C1 segment of cervical spinal cord (tissue), 14 donors: ENCODE results near the gene ACY1.
A peak's percentile ranks its signal among the peaks of the same experiment; 100 is the strongest.

Experiments used
- DNase-seq, 14 donors: peaks; one replicate each; lab custom pipeline; 2025; lab: John Stamatoyannopoulos, UW

Gene ACY1

DNA sequence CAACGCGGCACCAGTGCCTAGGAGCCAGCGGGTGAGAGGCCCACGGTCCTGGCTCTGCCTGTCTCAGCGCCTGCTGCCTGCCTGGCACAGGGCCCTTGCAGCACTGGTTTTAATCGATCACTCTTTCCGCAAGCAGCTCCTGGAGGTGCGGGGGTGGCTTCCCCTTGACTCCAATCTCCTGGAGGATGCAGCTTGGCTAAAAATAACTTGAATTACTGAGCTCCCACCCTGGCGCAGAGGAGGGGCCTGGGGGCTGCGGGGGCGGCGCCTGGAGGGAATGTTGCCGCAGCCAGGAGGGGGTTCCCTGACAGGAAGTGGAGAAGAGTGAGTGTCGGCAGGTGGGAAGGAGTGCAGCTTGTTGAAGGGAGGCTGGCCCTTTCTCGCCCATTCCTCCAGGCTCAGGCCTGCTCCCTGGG lies 22.2 kb downstream of the ACY1 start:
- no peak for DNase-seq

DNA sequence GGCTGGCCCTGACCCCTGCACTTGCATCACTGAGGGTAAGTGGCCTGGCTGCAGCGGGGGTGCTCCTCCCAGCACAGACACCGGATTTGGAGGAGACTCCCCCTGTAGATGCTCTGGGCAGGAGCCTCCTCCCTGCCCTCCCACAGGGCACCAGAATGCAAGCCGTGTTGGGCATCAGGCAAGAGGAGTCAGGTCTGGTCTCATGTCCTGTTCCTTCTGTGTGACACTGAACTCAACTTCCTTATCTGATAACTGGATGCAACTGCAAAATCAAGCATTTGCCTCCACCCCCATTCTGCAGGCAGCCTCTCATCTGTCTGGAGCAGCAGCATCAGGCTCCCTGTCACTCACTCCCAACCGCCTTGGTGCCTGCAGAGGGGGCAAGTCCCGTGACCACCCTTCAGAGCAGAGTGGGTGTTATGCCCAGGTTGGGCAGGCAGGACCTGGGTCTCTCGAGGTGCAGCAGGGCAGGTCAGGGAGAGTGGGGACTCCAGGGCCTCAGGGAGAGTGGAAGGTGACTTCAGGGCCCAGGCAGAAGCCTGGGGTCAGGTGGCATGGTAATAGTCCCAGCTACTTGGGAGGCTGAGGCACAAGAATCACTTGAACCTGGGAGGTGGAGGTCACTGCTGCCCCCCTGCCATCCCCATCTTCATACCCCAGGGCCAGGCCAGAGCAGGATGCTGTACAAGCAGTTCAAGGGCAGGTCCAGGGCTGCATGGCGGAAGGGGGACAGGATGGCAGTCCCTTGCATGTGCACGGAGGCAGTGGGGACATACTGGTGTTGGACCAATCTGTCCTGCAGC lies 22.9 kb downstream of the ACY1 start:
- peak in 1 of 14 donors; percentile 25 for DNase-seq

- no peak for DNase-seq
Measured at GRCh38 chr3:52006820-52007133, 23.4 kb downstream of the ACY1 start.

DNA sequence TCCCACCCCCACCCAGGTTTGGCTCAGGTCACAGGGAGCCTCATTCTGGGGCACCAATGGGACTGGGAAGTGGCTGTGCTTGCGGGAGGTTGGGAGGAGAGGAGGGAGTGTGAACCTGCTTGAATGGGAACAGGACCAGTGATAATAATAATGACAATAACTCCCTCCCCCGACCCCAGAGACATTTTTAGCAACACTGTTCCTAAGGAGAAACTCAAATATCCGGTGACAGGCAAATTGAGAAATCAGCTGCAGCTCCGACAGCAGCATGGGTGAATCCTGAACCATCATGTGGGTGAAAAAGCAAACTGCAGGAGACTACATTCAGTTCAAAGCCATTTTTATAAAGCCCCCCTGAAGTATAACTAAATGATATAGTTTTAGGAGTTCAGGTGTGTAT lies 24.0 kb downstream of the ACY1 start:
- DNase-seq, result no peak

DNA sequence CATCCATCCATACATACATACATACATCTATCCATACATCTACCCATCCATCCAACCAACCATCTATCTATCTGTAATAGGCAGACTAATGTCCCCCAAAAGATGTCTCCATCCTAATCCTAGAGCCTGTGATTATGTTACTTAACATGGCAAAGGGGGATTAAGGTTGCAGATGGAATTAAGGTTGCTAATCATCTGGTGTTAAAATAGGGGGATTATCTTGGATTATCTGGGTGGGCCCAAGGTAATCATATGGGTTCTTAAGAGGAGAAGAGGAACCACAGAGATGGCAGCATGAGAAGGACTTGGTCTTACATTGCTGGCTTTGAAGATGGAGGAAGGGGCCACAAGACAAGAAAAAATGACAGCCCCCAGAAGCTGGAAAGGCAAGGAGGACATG lies 27.1 kb downstream of the ACY1 start:
- DNase-seq, result no peak

DNA sequence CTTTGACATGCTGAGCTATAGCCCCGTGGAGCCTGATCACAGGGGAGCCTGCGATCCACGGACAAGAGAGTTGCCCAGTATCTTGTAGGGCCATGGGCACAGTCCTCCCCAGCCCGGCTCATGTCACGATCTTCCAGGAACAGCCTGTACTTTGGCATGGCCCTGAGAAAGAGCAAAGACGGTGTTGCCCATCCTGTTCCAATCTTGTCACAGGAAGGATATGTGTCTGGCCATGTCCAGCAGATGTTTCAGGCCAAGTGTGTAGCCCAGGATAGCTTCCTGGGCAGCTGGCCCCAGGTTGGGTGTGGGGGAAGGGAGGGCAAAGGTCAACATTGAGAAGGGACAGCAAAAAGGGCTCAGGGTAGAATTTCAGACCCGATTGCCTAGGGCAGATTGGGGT lies 29.4 kb downstream of the ACY1 start:
- no peak for DNase-seq

GRCh38 chr3:52013802-52014598 lies 30.7 kb downstream of the ACY1 start:
- DNase-seq, result no peak

GRCh38 chr3:52014613-52015012 lies 31.3 kb downstream of the ACY1 start:
- no peak for DNase-seq

GRCh38 chr3:52015438-52016228 lies 32.3 kb downstream of the ACY1 start:
- DNase-seq, result peak in 1 of 14 donors; percentile 76

GRCh38 chr3:52017586-52017985 lies 34.3 kb downstream of the ACY1 start:
- DNase-seq, result peak in 1 of 14 donors; percentile 39

GRCh38 chr3:52018319-52019000 lies 35.1 kb downstream of the ACY1 start:
- no peak for DNase-seq

DNA sequence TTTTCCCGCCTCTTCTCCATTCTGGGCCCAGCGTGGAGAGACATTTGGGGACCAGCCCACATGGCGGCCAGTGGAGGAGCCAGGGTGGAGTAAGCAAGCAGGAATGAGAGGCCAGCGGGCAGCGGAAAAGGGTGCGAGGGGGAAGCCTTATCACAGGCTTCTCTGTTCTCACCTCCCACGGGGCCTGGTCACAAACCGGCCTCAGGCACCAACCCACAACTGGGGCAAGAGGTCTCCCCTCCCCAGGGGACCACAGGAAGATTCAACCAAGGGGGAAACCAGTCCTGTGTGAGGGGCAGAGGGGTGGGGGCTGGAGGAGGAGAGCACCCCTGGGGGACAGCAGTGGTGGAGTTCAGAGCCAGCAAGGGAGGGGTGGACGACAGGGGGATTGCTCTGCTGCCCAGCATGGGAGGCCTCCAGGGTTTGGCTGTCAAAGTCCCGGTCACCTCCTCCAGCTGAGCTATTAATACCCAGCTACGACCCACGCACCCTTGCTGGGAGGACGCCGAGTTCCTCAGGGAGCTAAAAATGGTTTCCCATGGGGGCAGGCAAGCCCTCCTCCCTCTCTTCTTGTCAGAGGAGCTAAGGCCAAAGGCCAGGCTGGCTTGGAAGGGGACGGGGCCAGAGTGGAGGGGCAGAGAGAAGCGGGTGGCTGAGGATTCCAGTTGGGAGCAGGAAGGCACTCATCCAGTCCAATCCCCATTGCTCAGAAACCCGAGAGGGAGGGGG lies 36.2 kb downstream of the ACY1 start:
- DNase-seq, result no peak

DNA sequence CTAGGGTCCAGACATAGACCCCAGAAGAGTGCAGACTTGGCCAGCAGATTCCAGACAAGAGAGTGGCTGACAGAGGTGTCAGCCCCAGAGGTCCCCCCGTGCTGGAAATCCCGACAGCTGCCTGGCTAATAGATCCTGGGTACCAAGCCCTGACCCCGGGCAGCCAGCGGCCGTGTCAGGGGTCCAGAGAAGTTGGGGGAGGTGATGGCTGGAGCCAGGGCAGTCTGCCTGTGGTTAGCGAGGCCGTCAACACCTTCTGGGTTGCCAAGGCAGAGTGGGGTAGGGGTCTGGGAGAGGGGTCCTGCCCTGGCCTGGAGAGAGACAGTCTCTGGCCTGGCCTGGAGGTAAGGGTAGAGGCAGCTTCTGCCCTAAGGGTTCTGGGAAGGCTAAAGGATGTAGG lies 37.5 kb downstream of the ACY1 start:
- no peak for DNase-seq

- DNase-seq, result peak in 1 of 14 donors; percentile 17
Measured at GRCh38 chr3:52021489-52022268, 38.3 kb downstream of the ACY1 start.

DNA sequence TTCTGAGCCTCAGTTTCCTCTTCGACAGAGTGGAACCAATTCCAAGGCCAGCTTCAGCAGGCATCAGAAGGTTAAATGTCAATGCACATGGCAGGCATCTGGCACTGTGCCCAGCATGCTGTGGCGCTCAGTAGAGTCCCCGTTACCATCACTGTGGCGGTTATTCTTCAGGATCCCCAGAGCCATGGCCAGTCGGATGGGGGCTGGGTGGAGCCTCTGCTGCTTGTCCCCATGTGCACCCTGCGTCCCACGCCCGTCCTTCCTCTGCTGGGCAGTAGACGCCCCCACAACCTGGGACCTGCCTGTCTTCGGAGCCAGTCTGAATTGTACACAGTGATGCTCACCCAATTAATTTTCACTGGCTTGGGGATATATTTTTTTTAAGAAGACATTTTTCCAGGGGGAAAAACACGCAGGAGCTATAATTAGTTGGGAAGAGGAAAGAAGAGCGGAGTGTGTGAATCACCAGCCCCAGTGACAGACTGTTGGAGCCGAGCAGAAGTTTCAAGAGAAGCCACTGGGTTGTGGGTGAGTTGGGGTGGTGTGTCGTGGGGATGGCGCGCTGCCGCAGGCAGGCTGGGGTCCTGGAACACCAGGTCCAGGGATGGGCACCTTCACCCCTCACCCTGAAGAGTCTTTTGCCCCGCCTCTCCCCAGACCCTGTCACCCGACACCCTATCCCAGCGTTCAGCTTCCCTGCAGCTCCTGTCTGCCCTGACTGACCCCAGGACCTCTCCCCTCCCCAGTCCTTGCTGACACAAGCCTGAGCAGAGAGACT lies 39.2 kb downstream of the ACY1 start:
- no peak for DNase-seq

DNA sequence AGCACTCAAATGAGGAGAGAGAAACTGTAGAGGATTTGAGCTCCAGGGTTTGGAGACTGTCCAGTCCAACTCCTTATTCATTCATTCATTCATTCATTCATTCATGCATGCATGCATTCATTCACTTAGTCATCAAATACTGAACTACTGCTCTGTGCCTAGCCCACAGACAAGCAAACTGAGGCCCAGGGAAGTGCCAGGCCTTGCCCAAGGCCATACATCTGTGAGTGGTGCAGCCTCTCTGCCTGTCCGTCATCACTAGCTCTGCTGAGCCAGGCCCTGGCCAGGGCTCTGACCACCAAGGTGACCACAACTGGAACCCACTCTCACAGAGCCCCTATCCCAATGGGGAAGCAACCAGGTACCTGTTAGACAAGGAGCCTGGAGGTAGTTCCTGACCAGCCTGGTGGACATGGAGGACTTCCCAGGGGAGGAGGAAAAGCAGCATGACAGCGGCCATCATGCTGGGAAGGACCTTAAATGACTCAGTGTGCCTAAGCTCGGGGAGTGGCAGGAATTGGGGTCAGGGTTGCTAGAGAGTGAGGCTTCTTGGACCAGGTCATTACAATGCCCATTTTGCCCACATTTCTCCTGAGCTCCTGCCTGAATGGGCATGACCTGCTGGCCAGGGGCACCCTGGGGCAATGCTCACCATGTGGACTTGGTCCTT lies 39.9 kb downstream of the ACY1 start:
- DNase-seq, result no peak

GRCh38 chr3:52023860-52024764 lies 40.8 kb downstream of the ACY1 start:
- no peak for DNase-seq
